Prostate gland (tissue), 2 donors: ENCODE data around the gene CENPN.

Experiments used
- CTCF ChIP-seq, 4 experiments: fragments of 200-600 bp in 2 of 4; fragments of 450-650 bp in 2 of 4; sonication (generic) in 2 of 4; IDR thresholded peaks; 1 replicate in 3 of 4; 2 replicates in 1 of 4; pipeline ENCODE4 v1.5.1; 2016 to 2019; ENCODE audit warnings: antibody characterized with exemption in 4 of 4, mild to moderate bottlenecking in 2 of 4, moderate library complexity in 2 of 4
- POLR2A ChIP-seq: fragments of 450-650 bp; IDR thresholded peaks from one replicate; pipeline ENCODE4 v1.6.1; 2016; ENCODE audit warnings: antibody characterized with exemption, mild to moderate bottlenecking
- POLR2AphosphoS5 ChIP-seq: sonication (generic); formaldehyde crosslinking; IDR thresholded peaks from one replicate; pipeline ENCODE4 v1.6.1; 2017; ENCODE audit warnings: antibody characterized with exemption

DNA sequence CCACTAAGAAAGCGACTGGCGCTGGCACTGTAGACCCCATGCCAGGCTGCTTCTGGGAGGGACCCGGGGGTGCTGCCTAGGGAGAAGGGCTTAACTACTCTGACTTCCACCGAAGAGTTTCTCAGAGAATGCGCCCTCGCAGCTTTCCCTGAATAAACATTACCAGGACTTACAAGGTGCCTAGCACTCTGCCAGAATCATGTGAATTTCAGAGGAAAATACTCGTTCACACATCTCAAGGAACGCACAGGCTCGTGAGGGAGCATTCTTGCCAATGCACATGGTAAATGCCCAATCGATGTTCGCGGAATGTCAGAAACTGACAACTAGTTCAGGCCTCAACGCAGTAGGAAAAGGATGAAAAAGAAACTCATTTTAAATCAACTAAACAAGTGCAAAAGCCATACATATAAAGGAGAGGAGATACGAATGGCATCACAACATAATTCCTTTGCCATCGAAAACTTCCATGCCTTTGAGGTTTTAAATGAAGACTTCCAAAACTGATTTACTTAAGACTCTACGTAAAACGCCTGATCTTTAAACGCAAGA lies 1.3 kb upstream of the CENPN start:
- no peak for TF ChIP-seq CTCF (IDR thresholded peaks at IDR 0.05)
- TF ChIP-seq POLR2A: no peak
- no peak for TF ChIP-seq POLR2AphosphoS5
